Omental fat pad (tissue), 4 donors: Measurements from ENCODE around the gene PFN4. TPM values are rescaled to one million over a fixed set of nuclear protein-coding genes. Genes with fewer than 3 reads are reported as not detected.
A peak's percentile ranks its signal among the peaks of the same experiment; 100 is the strongest.

Source experiments
- ATAC-seq: fragments of 150-250 bp; one replicate; pipeline ENCODE4 v1.9.1; 2016; ENCODE audit warnings: mild to moderate bottlenecking, moderate library complexity; ENCODE audit not compliant: low FRiP score
- DNase-seq: peaks from one replicate; pipeline ENCODE4 v3.0.0-alpha.2; 2019; ENCODE audit warnings: low spot score
- total RNA-seq, 4 donors: library from RNA; depleted of rRNA; stranded (reverse); fragments of >200 nt; gene quantifications; one replicate each; pipeline ENCODE4 v1.1.0, GENCODE V29; 2016
- TF ChIP-seq, protein P1 (sequence below), 3 donors: fragments of 450-650 bp; IDR thresholded peaks; one replicate each; pipeline ENCODE4 v1.5.1; 2016 to 2017; ENCODE audit warnings: antibody characterized with exemption in 3 of 3, mild to moderate bottlenecking in 3 of 3, moderate library complexity in 2 of 3

The PFN4 gene
- total RNA-seq, 4 donors from 2014 or later: 0.84 TPM; not detected in 3

DNA sequence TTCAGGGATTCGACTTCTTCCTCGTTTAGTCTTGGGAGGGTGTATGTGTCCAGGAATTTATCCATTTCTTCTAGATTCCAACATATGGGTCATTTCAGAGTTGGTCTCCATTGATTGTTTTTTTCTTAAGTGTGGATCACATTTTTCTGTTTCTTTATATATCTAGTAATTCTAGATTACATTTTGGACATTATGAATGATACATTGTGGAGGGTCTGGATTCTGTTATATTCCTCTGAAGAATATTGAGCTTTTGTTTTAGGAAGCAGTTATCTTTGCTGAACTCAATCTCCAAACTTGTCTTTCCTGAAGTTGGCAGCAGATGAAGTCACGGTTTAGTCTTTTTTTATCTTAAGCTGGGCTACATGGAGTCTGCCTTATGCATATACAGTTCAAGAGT, 9.4 kb upstream of the PFN4 start:
- TF ChIP-seq, protein P1, sequence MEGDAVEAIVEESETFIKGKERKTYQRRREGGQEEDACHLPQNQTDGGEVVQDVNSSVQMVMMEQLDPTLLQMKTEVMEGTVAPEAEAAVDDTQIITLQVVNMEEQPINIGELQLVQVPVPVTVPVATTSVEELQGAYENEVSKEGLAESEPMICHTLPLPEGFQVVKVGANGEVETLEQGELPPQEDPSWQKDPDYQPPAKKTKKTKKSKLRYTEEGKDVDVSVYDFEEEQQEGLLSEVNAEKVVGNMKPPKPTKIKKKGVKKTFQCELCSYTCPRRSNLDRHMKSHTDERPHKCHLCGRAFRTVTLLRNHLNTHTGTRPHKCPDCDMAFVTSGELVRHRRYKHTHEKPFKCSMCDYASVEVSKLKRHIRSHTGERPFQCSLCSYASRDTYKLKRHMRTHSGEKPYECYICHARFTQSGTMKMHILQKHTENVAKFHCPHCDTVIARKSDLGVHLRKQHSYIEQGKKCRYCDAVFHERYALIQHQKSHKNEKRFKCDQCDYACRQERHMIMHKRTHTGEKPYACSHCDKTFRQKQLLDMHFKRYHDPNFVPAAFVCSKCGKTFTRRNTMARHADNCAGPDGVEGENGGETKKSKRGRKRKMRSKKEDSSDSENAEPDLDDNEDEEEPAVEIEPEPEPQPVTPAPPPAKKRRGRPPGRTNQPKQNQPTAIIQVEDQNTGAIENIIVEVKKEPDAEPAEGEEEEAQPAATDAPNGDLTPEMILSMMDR (IDR thresholded peaks at IDR 0.05): no peak
- ATAC-seq (no peak), DNase-seq (no peak)

DNA sequence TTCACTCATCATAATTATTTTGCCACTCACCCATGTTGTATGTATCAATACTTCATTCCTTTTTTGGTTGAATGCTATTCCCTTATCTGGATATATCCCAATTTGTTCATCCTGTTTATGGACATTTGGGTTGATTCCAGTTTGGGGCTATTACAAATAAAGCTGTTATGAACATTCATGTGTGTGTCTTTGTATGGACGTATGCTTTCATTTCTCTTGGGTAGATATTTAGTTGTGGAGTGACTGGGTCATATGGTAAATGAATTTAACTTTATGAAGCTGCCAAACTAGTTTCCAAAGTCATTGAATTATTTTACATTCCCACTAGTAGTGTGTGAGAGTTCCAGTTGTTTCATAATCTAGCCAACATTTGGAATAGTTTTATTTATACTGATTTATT, 2.8 kb upstream of the PFN4 start:
- no peak for DNase-seq
- TF ChIP-seq, protein P1 (IDR thresholded peaks at IDR 0.05): no peak
- ATAC-seq: no peak

DNA sequence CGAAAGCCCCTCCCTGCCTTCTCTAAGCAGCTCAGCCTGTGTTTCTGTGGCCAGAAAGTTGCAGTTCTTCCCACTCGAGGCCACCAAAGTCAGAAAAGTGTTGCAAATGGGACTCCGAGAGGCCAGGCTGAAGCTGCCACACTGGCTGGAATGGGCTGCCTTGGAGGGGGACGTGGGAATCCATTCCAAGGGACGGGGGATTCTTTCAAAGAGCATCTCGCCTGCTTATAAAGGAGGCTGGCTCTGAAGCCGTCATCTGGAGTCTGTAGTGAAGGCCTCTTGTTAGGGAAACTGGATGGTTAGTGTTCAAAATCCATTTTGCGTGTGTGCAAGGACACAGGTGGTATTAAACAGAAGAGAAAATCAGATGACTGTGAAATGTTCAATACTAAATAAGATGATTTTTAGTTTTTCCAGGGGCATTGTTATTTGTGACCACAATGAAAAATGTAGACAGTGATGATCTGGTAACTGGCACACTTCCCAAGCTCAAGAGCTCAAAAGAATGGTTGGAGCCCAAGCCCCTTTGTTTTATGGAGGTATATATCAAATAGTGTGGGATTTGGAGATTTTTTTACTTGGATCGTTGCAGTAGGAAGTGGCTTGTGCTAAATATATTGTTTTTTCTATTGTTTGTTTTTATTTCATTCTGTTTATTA, 917 bp upstream of the PFN4 start:
- no peak for ATAC-seq
- TF ChIP-seq, protein P1 (IDR thresholded peaks at IDR 0.05): no peak

DNA sequence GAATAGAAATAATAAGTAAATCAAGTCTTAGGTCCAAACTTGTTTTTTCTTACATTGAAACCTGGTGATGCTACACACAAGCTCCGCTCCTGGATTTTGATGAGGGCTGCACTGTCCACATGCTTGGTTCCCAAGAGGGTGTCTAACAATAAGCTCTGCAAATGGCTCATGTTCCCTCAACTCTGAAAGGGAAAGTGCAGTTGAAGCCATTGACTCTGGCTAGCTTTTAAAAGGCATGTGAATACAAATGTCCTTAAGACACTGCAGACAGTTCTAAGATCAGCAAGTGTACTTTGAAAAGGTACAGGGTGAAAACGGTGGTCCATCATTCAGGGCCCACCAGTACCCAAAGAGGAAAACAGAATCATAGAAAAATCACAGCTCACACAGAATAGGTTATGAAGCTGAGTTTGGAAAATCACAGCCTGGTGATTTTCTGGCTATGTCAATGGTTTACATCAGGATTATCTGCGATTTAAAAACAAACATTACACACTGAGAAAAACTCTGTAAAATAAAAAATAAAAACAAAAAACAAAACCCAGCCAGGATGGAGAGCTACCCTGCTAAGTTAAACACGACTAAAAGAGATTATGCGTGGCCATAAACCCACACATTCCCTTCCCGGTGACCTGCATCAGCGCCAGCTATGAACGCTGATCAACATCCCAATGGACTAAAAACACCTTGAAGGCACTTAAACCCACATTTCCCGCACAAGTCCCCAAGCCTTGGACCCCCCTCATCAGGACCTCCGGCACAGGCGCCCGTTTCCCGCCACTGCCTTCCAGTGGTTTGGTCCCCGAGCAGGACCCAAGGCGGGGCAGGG, 554 bp downstream of the PFN4 start:
- ATAC-seq (no peak), DNase-seq (no peak)
- TF ChIP-seq, protein P1 (IDR thresholded peaks at IDR 0.05): no peak

More for the DNA sequence above, 917 bp upstream of the PFN4 start:
- no peak for DNase-seq

DNA sequence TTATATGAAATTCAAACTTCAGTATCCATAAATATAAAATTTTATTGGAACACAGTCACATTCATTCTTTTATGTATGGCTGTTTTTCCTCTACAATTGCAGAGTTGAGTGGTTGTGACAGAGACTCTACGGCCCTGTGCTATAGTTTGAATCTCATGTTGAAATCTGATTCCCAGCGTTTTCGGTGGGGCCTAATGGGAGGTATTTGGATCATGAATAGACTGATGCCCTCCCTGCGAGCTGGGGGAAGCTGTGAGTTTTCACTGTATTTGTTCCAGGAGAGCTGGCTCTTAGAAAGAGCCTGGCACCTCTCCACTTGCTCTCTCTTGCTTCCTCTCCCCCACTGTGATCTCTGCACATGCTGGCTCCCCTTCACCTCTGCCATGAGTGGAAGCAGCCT, 1.7 kb downstream of the PFN4 start:
- TF ChIP-seq, protein P1 (IDR thresholded peaks at IDR 0.05): no peak
- ATAC-seq: peak; percentile 9
- no peak for DNase-seq

DNA sequence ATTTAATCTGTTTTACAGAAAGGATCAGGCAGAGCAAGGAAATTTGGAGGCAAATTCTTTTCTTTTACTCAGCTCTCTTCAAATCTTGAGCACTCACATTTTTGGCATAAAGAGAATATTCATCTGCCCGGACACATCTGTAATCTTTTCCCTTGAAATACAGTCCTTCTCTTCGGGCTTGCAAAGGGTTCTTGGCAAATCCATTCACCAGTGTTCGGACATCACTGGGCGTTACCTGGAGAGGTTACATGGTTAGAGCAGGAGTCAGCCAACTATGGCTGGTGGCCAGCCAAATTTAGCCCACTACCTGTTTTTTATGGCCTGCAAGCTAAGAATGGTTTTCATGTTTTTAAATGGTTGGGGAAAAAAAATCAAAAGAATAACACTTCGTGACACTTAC, 2.1 kb downstream of the PFN4 start:
- DNase-seq (no peak), ATAC-seq (no peak)
- TF ChIP-seq, protein P1 (IDR thresholded peaks at IDR 0.05): no peak
